Type B pancreatic cell (in vitro differentiated cells): ENCODE data around the gene BTBD1. TPM values are rescaled to one million over a fixed set of nuclear protein-coding genes. Genes with fewer than 3 reads are reported as not detected.

Experiments used
- DNase-seq: peaks from one replicate; pipeline ENCODE4 v3.0.0; 2021; ENCODE audit warnings: mixed read lengths; ENCODE audit not compliant: unreplicated experiment; ENCODE audit errors: extremely low spot score
- H3K27ac Mint-ChIP-seq: 2 replicates; pipeline ENCODE4 v1.8.0; 2021; ENCODE audit warnings: mild to moderate bottlenecking, mixed read lengths
- H3K27me3 Mint-ChIP-seq: 2 replicates; pipeline ENCODE4 v1.8.0; 2021; ENCODE audit warnings: mixed read lengths
- H3K36me3 Mint-ChIP-seq: 2 replicates; pipeline ENCODE4 v1.8.0; 2021; ENCODE audit warnings: mixed read lengths
- H3K4me1 Mint-ChIP-seq: one replicate; pipeline ENCODE4 v1.8.0; 2021; ENCODE audit warnings: mixed read lengths; ENCODE audit not compliant: unreplicated experiment
- H3K4me3 Mint-ChIP-seq: 2 replicates; pipeline ENCODE4 v1.8.0; 2021; ENCODE audit warnings: mild to moderate bottlenecking, mixed read lengths
- H3K9me3 Mint-ChIP-seq: 2 replicates; pipeline ENCODE4 v1.8.0; 2021; ENCODE audit warnings: mixed read lengths
- total RNA-seq: library from RNA; stranded (reverse); gene quantifications from 2 replicates; pipeline ENCODE4 v1.2.1, GENCODE V29; 2021; ENCODE audit warnings: low replicate concordance
- TF ChIP-seq, protein P1 (sequence below): fragments of 200-600 bp; sonication (generic); conservative IDR thresholded peaks from 2 replicates; pipeline ENCODE4 v1.5.0; 2021; ENCODE audit warnings: antibody characterized with exemption, mild to moderate bottlenecking

BTBD1 gene
- total RNA-seq, 1 donor from 2014 or later, result 40.7 TPM

GRCh38 chr15:83067638-83067962 is 548 bp upstream of the BTBD1 start:
- Mint-ChIP-seq H3K36me3 (peaks cover 9% of the 10 kb centered on the region), H3K27me3 (no peaks in the 10 kb centered on the region), H3K4me1 (no peaks in the 10 kb centered on the region), H3K9me3 (no peaks in the 10 kb centered on the region), H3K4me3 (peak overlapping the region; percentile 82), H3K27ac (peak overlapping the region; percentile 29)
- DNase-seq, result no peak
- TF ChIP-seq, protein P1, sequence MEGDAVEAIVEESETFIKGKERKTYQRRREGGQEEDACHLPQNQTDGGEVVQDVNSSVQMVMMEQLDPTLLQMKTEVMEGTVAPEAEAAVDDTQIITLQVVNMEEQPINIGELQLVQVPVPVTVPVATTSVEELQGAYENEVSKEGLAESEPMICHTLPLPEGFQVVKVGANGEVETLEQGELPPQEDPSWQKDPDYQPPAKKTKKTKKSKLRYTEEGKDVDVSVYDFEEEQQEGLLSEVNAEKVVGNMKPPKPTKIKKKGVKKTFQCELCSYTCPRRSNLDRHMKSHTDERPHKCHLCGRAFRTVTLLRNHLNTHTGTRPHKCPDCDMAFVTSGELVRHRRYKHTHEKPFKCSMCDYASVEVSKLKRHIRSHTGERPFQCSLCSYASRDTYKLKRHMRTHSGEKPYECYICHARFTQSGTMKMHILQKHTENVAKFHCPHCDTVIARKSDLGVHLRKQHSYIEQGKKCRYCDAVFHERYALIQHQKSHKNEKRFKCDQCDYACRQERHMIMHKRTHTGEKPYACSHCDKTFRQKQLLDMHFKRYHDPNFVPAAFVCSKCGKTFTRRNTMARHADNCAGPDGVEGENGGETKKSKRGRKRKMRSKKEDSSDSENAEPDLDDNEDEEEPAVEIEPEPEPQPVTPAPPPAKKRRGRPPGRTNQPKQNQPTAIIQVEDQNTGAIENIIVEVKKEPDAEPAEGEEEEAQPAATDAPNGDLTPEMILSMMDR, result no peak

- Mint-ChIP-seq H3K4me3 (peak overlapping the region; percentile 84), H3K9me3 (no peaks in the 10 kb centered on the region), H3K27me3 (no peaks in the 10 kb centered on the region), H3K4me1 (no peaks in the 10 kb centered on the region), H3K36me3 (peaks cover 9% of the 10 kb centered on the region), H3K27ac (peak overlapping the region; percentile 19)
- no peak for DNase-seq
- TF ChIP-seq, protein P1, result no peak
Observed at GRCh38 chr15:83066034-83066733, 868 bp downstream of the BTBD1 start.

GRCh38 chr15:83065431-83065830 is 1.6 kb downstream of the BTBD1 start:
- Mint-ChIP-seq H3K27ac (peak overlapping the region; percentile 19), H3K27me3 (no peaks in the 10 kb centered on the region), H3K36me3 (peaks cover 9% of the 10 kb centered on the region), H3K4me3 (peak overlapping the region; percentile 84), H3K4me1 (no peaks in the 10 kb centered on the region), H3K9me3 (no peaks in the 10 kb centered on the region)
- TF ChIP-seq, protein P1, result no peak
- no peak for DNase-seq

DNA sequence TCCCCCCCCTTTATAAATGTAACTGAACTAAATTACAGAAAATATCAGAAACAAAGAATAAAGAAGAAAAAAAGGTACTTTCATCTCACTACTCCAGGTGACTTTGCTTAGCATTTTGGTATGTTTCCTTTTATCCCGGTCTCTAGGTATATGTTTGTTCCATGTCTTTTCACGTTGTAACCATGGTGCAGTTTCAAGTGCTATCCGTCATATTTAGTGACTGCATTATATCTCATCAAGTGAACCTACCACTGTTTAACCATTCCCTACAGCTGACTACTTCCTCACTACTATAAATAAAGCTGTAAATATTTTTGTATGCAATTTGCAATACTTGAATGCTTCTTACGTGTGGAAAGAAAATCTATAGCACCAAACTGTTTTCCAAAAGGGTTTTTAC is 2.2 kb downstream of the BTBD1 start:
- TF ChIP-seq, protein P1, result no peak
- no peak for DNase-seq
- Mint-ChIP-seq H3K36me3 (peaks cover 9% of the 10 kb centered on the region), H3K4me3 (peak overlapping the region; percentile 84), H3K9me3 (no peaks in the 10 kb centered on the region), H3K27me3 (no peaks in the 10 kb centered on the region), H3K4me1 (no peaks in the 10 kb centered on the region), H3K27ac (peak overlapping the region; percentile 12)

DNA sequence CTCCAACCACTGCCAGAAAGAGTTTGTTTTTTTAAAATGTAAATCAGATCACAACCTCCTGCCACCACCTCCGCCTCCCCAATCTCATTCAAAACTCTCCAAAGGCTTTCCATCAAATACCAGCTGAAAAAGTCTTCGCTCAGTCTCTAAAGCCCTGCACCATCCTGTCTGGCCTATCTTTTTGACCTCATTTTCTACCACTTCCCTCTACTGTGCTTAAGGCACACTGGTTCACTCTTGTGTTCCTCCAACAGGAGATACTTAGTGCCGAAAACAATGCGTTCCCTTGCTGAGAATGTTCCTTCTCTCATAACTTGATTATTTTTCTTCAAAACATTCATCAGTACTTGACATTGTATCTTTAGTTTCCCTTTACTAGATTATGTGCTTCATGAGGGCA is 3.5 kb downstream of the BTBD1 start:
- H3K27ac Mint-ChIP-seq, result no peak overlapping the region
- no peak overlapping the region for H3K4me3 Mint-ChIP-seq
- no peak for DNase-seq
- H3K27me3 Mint-ChIP-seq, result no peaks in the 10 kb centered on the region
- H3K9me3 Mint-ChIP-seq, result no peaks in the 10 kb centered on the region
- H3K36me3 Mint-ChIP-seq, result peaks cover 9% of the 10 kb centered on the region
- peaks cover 4% of the 10 kb centered on the region for H3K4me1 Mint-ChIP-seq
- TF ChIP-seq, protein P1, result no peak
